ENCODE measurements around the gene PER1.

DNA sequence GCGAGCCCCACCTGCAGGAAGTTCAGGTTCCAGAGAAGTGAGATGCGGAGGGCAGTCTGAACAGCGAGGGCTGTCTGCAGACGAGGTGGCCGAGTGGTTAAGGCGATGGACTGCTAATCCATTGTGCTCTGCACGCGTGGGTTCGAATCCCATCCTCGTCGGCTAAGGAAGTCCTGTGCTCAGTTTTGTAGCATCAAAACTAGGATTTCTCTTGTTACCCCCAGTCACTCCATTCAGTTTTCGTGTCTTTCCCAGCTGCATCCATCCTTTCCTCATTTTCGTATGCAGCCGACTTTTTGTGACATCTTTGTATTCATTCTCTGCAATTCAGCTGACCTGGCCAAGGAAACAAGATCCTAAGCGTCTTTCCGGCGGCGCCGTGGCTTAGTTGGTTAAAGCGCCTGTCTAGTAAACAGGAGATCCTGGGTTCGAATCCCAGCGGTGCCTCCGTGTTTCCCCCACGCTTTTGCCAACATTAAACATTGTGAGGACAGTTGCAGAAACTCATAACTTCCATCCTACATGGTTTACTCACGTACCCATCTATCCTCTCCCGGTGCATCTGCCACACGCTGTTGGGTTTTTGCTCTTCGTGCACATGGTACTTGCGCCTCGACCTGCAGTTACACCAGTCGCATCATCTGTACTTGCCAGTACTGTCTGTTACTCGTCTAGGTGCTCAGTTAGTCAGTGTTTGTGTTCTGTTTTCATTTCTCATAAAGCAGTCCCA lies 34.7 kb upstream of the PER1 start:
- TF ChIP-seq JUND (IDR thresholded peaks at IDR 0.05) (no peak), POLR2A (IDR thresholded peaks at IDR 0.05; ENCODE audit: borderline replicate concordance, extremely low read depth, insufficient read depth, insufficient read length) (no peak), RAD21 (IDR thresholded peaks at IDR 0.05; ENCODE audit: low read depth) (no peak), EZH2 (IDR thresholded peaks at IDR 0.05) (no peak), TCF7L2 (IDR thresholded peaks at IDR 0.05; ENCODE audit: borderline replicate concordance, extremely low read depth, insufficient read depth, insufficient read length) (peak; percentile 10), EZH2phosphoT487 (IDR thresholded peaks at IDR 0.05; ENCODE audit: borderline replicate concordance) (no peak), CEBPB (IDR thresholded peaks at IDR 0.05; ENCODE audit: low read depth) (no peak), POLR2AphosphoS5 (IDR thresholded peaks at IDR 0.05; ENCODE audit: low read depth, low read length) (no peak), YY1 (IDR thresholded peaks at IDR 0.05; ENCODE audit: extremely low read depth, insufficient replicate concordance, low read depth, low read length) (peak; percentile 58)
- TF ChIP-seq, protein P1, sequence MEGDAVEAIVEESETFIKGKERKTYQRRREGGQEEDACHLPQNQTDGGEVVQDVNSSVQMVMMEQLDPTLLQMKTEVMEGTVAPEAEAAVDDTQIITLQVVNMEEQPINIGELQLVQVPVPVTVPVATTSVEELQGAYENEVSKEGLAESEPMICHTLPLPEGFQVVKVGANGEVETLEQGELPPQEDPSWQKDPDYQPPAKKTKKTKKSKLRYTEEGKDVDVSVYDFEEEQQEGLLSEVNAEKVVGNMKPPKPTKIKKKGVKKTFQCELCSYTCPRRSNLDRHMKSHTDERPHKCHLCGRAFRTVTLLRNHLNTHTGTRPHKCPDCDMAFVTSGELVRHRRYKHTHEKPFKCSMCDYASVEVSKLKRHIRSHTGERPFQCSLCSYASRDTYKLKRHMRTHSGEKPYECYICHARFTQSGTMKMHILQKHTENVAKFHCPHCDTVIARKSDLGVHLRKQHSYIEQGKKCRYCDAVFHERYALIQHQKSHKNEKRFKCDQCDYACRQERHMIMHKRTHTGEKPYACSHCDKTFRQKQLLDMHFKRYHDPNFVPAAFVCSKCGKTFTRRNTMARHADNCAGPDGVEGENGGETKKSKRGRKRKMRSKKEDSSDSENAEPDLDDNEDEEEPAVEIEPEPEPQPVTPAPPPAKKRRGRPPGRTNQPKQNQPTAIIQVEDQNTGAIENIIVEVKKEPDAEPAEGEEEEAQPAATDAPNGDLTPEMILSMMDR (IDR thresholded peaks at IDR 0.05 in 2 of 3, conservative IDR thresholded peaks at IDR 0.05 in 1 of 3; ENCODE audit: borderline replicate concordance in 1 of 3, insufficient read depth in 1 of 3, low read depth in 2 of 3, low read length in 2 of 3) = peak in 1 of 3 experiments; percentile 42; a peak in 3 of 6 replicates
- TF ChIP-seq, protein P2, sequence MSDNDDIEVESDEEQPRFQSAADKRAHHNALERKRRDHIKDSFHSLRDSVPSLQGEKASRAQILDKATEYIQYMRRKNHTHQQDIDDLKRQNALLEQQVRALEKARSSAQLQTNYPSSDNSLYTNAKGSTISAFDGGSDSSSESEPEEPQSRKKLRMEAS (IDR thresholded peaks at IDR 0.05) = peak; percentile 48
